Measurements from ENCODE around the gene ZDHHC13. TPM values are rescaled to one million over a fixed set of nuclear protein-coding genes. Genes with fewer than 3 reads are reported as not detected.

The ZDHHC13 gene
- total RNA-seq, 4 donors from 2014 or later, result 5.2 to 6.9 (median 5.8) TPM

- WGBS, 2 donors, result 90% methylated on average over 4 of the region's 4 CpGs
- TF ChIP-seq EP300 (IDR thresholded peaks at IDR 0.05) (no peak), CTCF (IDR thresholded peaks at IDR 0.05) (no peak), POLR2A (IDR thresholded peaks at IDR 0.05) (no peak)
- H3K4me3 ChIP-seq, result no peak overlapping the region
- no peaks in the 10 kb centered on the region for H3K27me3 ChIP-seq
- no peak overlapping the region for H3K27ac ChIP-seq
- H3K36me3 ChIP-seq, result no peaks in the 10 kb centered on the region
- H3K9me3 ChIP-seq, result no peaks in the 10 kb centered on the region
- no peak for DNase-seq (ENCODE audit: low spot score in 2 of 2)
- no peaks in the 10 kb centered on the region for H3K4me1 ChIP-seq
These were observed 77.8 kb downstream of the ZDHHC13 start for GRCh38 chr11:19194620-19195308.

- Histone ChIP-seq H3K27ac (no peak overlapping the region), H3K4me3 (no peak overlapping the region), H3K36me3 (no peaks in the 10 kb centered on the region), H3K27me3 (no peaks in the 10 kb centered on the region), H3K4me1 (peaks cover 0 to 8% (median 0%) of the 10 kb centered on the region in 4 donors), H3K9me3 (no peaks in the 10 kb centered on the region)
- no peak for DNase-seq (ENCODE audit: low spot score in 2 of 2)
- WGBS, 2 donors, result 79% methylated on average over 6 of the region's 6 CpGs
- TF ChIP-seq POLR2A (IDR thresholded peaks at IDR 0.05), result no peak
- no peak for TF ChIP-seq CTCF (IDR thresholded peaks at IDR 0.05)
- peak in 1 of 2 donors; percentile 13 for TF ChIP-seq EP300 (IDR thresholded peaks at IDR 0.05)
These were observed 79.5 kb downstream of the ZDHHC13 start for GRCh38 chr11:19196432-19196831.

- DNase-seq (ENCODE audit: low spot score in 2 of 2), result no peak
- Histone ChIP-seq H3K4me1 (peaks cover 0 to 8% (median 0%) of the 10 kb centered on the region in 4 donors), H3K27me3 (no peaks in the 10 kb centered on the region), H3K4me3 (no peak overlapping the region), H3K36me3 (no peaks in the 10 kb centered on the region), H3K9me3 (no peaks in the 10 kb centered on the region), H3K27ac (no peak overlapping the region)
- TF ChIP-seq POLR2A (IDR thresholded peaks at IDR 0.05) (no peak), EP300 (IDR thresholded peaks at IDR 0.05) (no peak), CTCF (IDR thresholded peaks at IDR 0.05) (no peak)
- 93 to 94% methylated on average over 7 of the region's 7 CpGs for WGBS, 2 donors
These were observed 82.1 kb downstream of the ZDHHC13 start for GRCh38 chr11:19199048-19199447.

GRCh38 chr11:19199771-19200170 lies 82.8 kb downstream of the ZDHHC13 start:
- no peak overlapping the region for H3K27ac ChIP-seq
- H3K4me3 ChIP-seq, result no peak overlapping the region
- no peaks in the 10 kb centered on the region for H3K27me3 ChIP-seq
- TF ChIP-seq CTCF (IDR thresholded peaks at IDR 0.05) (no peak), POLR2A (IDR thresholded peaks at IDR 0.05) (no peak), EP300 (IDR thresholded peaks at IDR 0.05) (no peak)
- WGBS, 2 donors, result 3 to 10% methylated on average over 3 of the region's 3 CpGs
- H3K4me1 ChIP-seq, result peaks cover 0 to 8% (median 0%) of the 10 kb centered on the region in 4 donors
- no peaks in the 10 kb centered on the region for H3K36me3 ChIP-seq
- DNase-seq (ENCODE audit: low spot score in 2 of 2), result no peak
- H3K9me3 ChIP-seq, result no peaks in the 10 kb centered on the region

- no peak for DNase-seq (ENCODE audit: low spot score in 2 of 2)
- 16 to 23% methylated on average over 6 of the region's 6 CpGs for WGBS, 2 donors
- Histone ChIP-seq H3K4me1 (peaks cover 0 to 8% (median 0%) of the 10 kb centered on the region in 4 donors), H3K4me3 (no peak overlapping the region), H3K27me3 (no peaks in the 10 kb centered on the region), H3K36me3 (no peaks in the 10 kb centered on the region), H3K27ac (no peak overlapping the region), H3K9me3 (no peaks in the 10 kb centered on the region)
- no peak for TF ChIP-seq EP300 (IDR thresholded peaks at IDR 0.05)
- TF ChIP-seq CTCF (IDR thresholded peaks at IDR 0.05), result no peak
- TF ChIP-seq POLR2A (IDR thresholded peaks at IDR 0.05), result no peak
These were observed 83.6 kb downstream of the ZDHHC13 start for GRCh38 chr11:19200410-19201201.
